Inflammatory macrophage (primary cell): ENCODE measurements around the gene KCTD7.
"Not testable (repeated sequence)": the region's sequence is repeated elsewhere in the genome, so short reads cannot be mapped to it uniquely, and the experiment has no call there.

Experiments used
- DNase-seq, 2 donors: peaks; one replicate each; pipeline ENCODE4 v3.0.0-alpha.2; 2020 to 2022

KCTD7 gene

DNA sequence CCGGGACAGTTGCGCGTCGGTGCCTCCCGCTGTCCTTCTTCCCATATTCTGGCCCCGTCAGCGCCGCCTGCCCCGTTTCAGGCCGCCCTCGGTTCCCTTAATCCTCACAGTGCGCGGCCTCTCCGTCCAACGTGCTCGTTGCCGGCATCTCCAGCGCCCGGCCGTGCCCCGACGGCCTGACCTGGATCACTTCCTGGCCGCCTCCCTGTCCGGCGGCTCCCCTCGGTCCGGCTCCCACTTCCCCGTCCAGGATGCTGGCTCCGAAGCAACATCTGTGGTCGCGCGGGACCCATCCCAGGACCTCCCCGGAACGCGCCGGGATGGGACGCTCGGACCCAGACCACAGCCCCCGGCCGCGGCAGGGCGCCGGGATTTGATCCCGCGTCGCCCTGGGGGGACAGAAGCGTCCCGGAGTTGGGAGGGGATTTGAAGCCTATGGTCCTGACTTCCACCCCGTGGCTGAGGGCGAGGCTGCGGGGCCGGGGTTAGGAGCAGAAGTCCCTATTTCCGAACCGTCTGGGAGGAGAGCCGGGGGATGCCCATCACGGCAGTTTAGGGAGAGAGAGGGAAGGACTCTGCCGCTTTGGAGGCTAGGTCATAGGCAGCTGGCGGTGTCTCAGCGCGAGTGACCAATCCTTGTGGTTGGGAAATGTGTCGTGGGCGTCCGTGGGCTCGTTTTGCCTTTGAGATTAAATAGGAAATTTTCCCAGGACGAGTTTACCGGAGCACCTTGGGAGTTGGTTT, 53.8 kb downstream of the KCTD7 start:
- peak; percentile 55 to 90 for DNase-seq

DNA sequence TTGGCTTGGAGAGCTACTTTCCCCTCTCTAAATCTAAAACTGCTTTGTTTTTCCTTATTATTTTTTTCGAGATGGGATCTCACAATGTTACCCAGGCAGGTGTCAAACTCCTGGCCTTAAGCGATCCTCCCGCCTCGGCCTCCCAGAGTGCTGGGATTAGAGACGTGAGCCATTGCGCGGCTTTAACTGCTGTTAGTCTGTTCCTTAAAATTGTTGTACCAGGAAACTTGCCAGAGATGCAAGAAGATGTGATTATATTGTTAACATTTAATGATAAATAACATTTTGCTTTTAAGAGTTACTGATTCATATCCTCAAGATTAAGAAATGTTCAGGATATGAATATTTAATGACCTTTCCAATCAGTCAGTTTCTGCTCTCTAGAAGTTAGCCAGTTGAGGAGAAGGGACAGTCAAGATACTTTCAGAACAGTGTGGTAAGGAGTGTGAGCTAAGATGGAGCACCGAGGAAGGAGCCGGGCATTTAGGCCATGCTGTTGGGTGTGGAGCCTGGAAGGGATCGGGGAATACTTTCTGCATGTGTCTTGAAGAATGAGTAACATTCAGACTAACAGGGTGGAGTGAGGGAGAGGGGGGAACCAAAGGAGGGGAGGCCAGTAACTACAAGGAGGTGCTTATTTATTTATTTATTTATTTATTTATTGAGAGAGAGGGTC, 54.6 kb downstream of the KCTD7 start:
- DNase-seq, result not testable (repeated sequence)

- no peak for DNase-seq
Observed at GRCh38 chr7:66683770-66684123, 55.1 kb downstream of the KCTD7 start.

- not testable (repeated sequence) for DNase-seq
Observed at GRCh38 chr7:66685663-66686062, 57.0 kb downstream of the KCTD7 start.

- DNase-seq, result no peak
Observed at GRCh38 chr7:66687186-66687585, 58.5 kb downstream of the KCTD7 start.

GRCh38 chr7:66687672-66688071, 59.0 kb downstream of the KCTD7 start:
- not testable (repeated sequence) for DNase-seq

DNA sequence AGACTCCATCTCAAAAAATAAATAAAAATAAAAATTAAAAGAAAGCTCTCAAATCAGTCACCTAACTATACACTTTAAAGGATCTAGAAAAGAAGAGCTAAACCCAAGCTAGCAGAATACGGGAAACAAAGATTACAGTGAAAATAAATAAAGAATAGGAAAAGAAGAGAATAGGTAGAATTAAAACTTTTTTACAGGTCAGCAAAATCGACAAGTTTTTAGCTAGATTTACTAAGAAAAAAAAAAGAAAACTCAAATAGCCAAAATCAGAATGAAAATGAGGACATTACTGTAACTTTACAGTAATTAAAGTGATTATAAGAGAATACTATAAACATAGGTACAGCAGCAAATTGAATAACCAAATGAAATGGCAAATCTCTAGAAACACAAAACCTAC, 60.4 kb downstream of the KCTD7 start:
- no peak for DNase-seq

- DNase-seq, result no peak
Observed at GRCh38 chr7:66693331-66693730, 64.7 kb downstream of the KCTD7 start.
